Gastrocnemius medialis (tissue), 4 donors: ENCODE data around the gene HAT1.

Experiments used
- POLR2A ChIP-seq, 2 donors: fragments of 450-650 bp; IDR thresholded peaks; one replicate each; pipeline ENCODE4 v1.6.1; 2017; ENCODE audit warnings: antibody characterized with exemption in 2 of 2, mild to moderate bottlenecking in 2 of 2, moderate library complexity in 2 of 2
- TF ChIP-seq, protein P1 (sequence below), 5 experiments: fragments of 450-650 bp in 3 of 5; fragments of 200-600 bp in 2 of 5; sonication (generic) in 2 of 5; IDR thresholded peaks in 4 of 5; conservative IDR thresholded peaks in 1 of 5; 1 replicate in 4 of 5; 2 replicates in 1 of 5; pipeline ENCODE4 v1.5.1; 2016 to 2019; ENCODE audit warnings: antibody characterized with exemption in 5 of 5, mild to moderate bottlenecking in 3 of 5, moderate library complexity in 3 of 5

DNA sequence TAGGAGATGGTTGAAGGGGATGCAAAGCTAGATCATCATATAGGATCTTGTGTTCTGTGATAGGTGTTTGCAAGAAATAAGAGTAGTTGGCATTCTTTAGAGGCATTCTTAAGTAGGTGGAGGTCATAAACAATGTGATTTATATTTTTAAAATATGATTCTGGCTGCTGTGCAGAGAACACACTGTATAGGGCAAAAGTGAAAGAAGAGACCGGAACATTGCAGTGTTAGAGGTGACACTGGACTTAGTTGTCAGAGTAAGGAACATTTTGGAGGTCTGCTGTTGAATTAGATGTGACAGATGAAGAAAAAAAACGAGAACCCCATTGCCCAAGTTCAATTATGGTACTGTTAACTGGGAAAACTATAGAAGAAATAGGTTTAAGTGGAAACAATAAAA, 37.7 kb downstream of the HAT1 start:
- TF ChIP-seq, protein P1, sequence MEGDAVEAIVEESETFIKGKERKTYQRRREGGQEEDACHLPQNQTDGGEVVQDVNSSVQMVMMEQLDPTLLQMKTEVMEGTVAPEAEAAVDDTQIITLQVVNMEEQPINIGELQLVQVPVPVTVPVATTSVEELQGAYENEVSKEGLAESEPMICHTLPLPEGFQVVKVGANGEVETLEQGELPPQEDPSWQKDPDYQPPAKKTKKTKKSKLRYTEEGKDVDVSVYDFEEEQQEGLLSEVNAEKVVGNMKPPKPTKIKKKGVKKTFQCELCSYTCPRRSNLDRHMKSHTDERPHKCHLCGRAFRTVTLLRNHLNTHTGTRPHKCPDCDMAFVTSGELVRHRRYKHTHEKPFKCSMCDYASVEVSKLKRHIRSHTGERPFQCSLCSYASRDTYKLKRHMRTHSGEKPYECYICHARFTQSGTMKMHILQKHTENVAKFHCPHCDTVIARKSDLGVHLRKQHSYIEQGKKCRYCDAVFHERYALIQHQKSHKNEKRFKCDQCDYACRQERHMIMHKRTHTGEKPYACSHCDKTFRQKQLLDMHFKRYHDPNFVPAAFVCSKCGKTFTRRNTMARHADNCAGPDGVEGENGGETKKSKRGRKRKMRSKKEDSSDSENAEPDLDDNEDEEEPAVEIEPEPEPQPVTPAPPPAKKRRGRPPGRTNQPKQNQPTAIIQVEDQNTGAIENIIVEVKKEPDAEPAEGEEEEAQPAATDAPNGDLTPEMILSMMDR (IDR thresholded peaks at IDR 0.05 in 4 of 5, conservative IDR thresholded peaks at IDR 0.05 in 1 of 5): no peak
- no peak for TF ChIP-seq POLR2A (IDR thresholded peaks at IDR 0.05)
